Left ventricle myocardium superior (tissue), 1 donor: ENCODE measurements around the gene KRTAP21-3. TPM values are rescaled to one million over a fixed set of nuclear protein-coding genes. Genes with fewer than 3 reads are reported as not detected.
"Not testable (repeated sequence)": the region's sequence is repeated elsewhere in the genome, so short reads cannot be mapped to it uniquely, and the experiment has no call there.

Source experiments
- ATAC-seq: fragments of 200-7000 bp; cut with Tn5 transposase; one replicate; pipeline ENCODE4 v1.9.1; 2020; ENCODE audit warnings: mild to moderate bottlenecking, moderate library complexity
- DNase-seq: peaks from one replicate; pipeline ENCODE4 v3.0.0-alpha.2; 2020
- intact Hi-C: fragments of 100-400 bp; cut with micrococcal nuclease; formaldehyde crosslinking; loops from one replicate; pipeline ENCODE4 v1.11.0; 2022
- long read RNA-seq: library from polyadenylated mRNA; unstranded; transcript quantifications from one replicate; pipeline ENCODE4 v2.0.0, GENCODE V29; 2021
- total RNA-seq: library from RNA; stranded (reverse); fragmentation: NEBNext Ultra II Directional; extraction: Animal tissue kit (Norgen Biotek cat#: 25700); gene quantifications from one replicate; pipeline ENCODE4 v1.2.1, GENCODE V29; 2021
- donor health status: DM: no; HTN: yes; CAD: no; lungs with severe emphysema.

KRTAP21-3 gene
- not detected for total RNA-seq
- long read RNA-seq, result 0 reads

- DNase-seq (no peak), ATAC-seq (no peak)
- intact Hi-C loops, result no loop called here
These were observed at the start of gene KRTAP21-3 for GRCh38 chr21:30718239-30718909. Gene KRTAP21-3 (minus strand): TSS chr21:30718777. CDS start chr21:30718759, 18 bp downstream.

GRCh38 chr21:30760776-30761175 lies 42.2 kb upstream of the KRTAP21-3 start:
- intact Hi-C loops, result no loop called here

DNA sequence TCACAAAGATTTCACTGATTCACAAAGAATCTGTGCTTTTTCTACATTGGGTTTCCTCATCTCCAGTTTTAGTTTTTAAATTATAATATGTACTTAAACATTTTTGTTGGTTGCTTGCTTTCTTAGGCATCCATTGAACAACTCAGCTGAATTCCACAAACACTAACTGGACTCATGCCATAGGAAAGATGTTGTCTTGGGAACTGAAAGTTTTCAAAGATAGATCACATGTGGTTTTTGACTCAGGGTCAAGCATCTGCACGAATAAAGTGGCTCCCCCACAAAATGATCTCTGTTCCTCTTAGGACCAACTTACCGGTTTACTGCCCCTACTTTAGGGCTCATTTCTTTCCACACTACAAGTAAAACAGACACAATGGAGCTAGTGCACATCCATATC lies 39.7 kb upstream of the KRTAP21-3 start:
- DNase-seq (no peak), ATAC-seq (no peak)
- intact Hi-C loops, result no loop called here

More at GRCh38 chr21:30760776-30761175, 42.2 kb upstream of the KRTAP21-3 start:
- ATAC-seq (no peak), DNase-seq (no peak)

DNA sequence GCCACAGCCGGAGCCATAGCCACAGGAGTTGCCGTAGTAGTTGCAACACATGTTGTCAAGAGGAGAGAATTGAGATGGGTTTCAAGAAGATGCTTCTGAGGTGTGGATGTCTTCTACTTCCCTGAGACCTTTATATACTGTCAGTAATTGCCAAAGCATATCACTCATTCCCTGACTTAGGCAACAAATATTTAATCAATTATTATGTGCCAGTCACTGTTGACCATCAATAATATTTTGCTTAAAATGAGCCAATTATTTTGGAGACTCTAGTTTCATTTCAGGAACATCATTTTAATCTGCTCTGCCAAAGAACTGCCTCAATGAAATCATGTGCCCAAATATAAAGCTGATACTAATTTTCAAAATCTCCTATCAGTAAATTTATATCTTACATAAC lies 36.8 kb upstream of the KRTAP21-3 start, which contains the start of gene KRTAP21-1:
KRTAP21-1 (minus strand) TSS at position 101 of the 400 bp plus-strand sequence; CDS start at position 51, 50 bp downstream.
- intact Hi-C loops, DNase-seq, ATAC-seq: not testable (repeated sequence)

GRCh38 chr21:30747159-30747558 lies 28.6 kb upstream of the KRTAP21-3 start, which contains the start of gene KRTAP21-2:
Gene KRTAP21-2 (minus strand): TSS chr21:30747259. CDS start chr21:30747202, 57 bp downstream.
- intact Hi-C loops, result no loop called here
- DNase-seq, result no peak
- no peak for ATAC-seq

DNA sequence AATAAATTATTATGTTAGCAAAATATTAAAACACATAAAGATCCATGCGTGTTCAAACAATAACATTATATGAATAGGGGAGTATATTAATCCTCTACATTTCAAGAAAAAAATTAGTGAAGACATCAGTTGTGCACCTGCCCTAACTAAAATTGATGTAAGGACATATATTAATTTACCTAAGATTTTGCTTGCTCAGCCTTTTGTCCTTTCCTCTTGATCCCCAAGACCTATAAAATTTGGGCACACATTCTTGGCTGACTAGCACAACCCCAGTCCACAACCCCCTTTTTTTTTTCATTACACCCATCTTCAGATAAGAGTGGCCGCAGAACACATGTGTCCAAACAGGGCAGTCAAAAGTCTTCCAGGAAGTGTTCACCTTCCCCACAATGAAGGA lies 21.9 kb upstream of the KRTAP21-3 start:
- DNase-seq (no peak), ATAC-seq (no peak)
- intact Hi-C loops, result no loop called here

- intact Hi-C loops, result loop anchor here (2.0 kb wide), 1 partner anchor 288 kb away; no protein-coding TSS in a partner anchor
- DNase-seq (no peak), ATAC-seq (no peak)
These were observed 14.4 kb upstream of the KRTAP21-3 start for GRCh38 chr21:30733026-30733425.

DNA sequence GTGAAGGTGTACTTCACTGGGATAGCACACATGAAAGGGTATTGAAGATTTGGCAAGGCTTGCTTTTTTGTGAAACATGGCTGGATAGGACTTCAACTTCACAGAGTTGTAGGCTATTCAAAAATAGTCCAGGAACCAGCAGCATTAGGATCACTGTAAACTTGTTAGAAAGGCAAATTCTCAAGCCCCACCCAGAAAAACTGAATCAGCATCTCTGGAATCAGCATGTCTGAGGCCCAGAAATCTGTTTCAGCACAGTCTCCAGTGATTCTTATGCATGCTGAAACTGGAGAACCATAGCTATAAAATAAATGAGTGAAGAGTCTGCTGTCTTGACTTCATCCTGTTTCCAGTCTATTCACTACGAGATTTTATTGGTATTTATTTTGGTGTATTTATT lies 8.1 kb upstream of the KRTAP21-3 start:
- no peak for ATAC-seq
- DNase-seq, result no peak
- intact Hi-C loops, result no loop called here

DNA sequence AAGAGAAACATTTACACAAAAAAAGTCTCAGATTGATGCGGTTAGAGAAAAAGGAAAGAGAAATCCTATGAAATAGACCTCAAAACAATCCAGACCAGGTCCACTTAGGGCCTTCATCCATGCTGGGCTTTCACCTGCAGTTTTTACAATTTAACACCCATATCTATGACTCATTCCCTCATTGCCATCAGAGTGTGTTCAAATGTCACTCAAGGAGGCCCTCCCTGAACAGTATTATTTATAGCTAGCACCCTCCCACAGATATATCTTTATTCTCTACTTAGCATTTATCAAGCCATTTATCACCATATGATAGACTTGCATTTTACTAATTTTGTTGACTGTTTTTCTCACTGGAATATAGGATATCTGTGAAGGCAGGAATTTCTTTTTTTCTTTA lies 824 bp upstream of the KRTAP21-3 start:
- intact Hi-C loops, result no loop called here

DNA sequence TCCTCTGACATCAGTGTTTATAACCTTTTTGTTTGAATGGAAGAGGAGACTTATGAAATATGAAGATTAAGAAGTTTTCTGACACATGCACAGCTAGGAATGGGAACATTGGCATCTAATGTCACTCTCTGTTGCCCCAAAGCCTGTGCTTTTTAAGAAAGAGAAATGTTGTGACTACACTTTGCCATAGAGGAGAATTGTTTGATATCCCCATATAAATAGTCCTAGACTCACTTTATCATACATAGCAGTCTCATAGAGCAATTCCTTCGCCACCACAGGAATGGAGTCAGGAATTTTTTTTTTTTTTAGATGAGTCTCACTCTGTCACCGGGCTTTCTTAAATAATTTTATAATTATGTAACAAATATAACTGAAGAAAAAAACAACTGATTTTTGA lies 1.5 kb downstream of the KRTAP21-3 start:
- ATAC-seq, result no peak
- no peak for DNase-seq
- intact Hi-C loops, result no loop called here

More for the DNA sequence above, 824 bp upstream of the KRTAP21-3 start:
- ATAC-seq (peak; percentile 48), DNase-seq (no peak)

DNA sequence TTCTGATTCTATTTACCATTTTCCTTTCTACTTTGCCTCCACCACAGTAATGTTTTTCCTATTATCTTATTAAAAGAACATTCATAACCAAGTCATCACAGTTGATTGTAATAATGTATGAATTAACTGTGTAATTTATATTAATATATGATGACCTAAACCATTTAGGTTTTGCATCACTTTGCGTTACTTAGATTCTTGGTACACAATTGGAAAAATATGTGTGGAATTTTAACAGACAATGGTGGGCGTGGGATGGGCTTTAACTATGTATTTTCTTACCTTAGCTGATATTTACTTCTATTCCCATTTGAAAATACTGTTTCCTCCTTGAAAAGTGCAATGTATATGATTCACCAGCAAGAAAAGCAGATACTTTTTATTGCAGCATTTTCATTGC lies 3.6 kb downstream of the KRTAP21-3 start:
- DNase-seq, result no peak
- intact Hi-C loops, result no loop called here
- ATAC-seq, result no peak

DNA sequence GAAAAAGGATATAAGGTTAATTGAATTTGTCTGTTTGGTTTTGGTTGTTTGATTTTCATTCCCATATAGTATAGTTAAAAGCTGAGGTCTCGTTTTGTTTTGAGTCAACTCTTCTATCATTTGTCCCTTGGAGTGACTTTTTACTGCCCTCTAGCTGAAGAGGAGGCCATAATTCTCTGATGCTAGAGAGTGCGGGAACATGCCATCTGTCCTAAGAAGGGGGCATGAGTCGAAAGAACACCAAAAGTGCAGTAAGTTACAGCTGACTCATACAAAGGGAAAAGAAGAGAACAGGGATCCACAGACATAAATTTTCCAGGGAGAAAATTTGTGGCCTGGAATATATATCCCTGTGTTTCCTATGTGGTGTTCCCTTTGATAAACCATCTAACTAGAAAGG lies 4.1 kb downstream of the KRTAP21-3 start:
- ATAC-seq (no peak), DNase-seq (no peak)
- intact Hi-C loops, result no loop called here

GRCh38 chr21:30713766-30714165 lies 4.8 kb downstream of the KRTAP21-3 start:
- ATAC-seq (no peak), DNase-seq (no peak)
- intact Hi-C loops, result no loop called here

DNA sequence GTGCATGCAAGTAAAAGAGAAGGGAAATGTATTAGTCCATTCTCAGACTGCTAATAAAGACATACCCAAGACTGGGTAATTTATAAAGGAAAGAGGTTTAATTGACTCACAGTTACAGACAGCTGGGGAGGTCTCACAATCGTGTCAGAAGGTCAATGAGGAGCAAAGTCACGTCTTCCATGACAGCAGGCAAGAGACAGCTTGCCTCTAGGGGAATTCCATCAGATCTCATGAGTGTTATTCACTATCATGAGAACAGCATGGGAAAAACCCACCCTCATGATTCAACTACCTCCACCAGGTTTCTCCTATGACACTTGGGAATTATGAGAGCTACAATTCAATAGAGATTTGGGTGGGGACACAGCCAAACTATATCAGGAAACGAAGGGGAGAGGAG lies 8.1 kb downstream of the KRTAP21-3 start:
- intact Hi-C loops, result no loop called here
- DNase-seq (no peak), ATAC-seq (no peak)

GRCh38 chr21:30707409-30707808 lies 11.2 kb downstream of the KRTAP21-3 start:
- no peak for DNase-seq
- ATAC-seq, result no peak
- intact Hi-C loops, result no loop called here

DNA sequence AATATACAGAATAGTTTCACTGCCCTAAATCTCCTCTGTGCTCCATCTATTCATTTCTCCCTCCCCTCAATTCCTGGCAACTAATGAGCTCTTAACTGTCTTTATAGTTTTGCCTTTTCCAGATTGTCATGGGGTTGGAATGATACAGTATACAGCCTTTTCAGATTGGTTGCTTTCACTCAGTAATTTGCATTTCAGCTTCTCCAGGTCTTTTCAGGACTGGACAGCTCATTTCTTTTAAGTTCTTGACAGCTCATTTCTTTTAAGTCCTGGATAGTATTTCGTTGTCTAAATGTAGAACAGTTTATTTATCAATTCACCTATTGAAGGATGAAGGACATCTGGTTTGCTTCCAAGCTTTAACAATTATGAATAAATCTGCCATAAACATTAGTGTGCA lies 22.6 kb downstream of the KRTAP21-3 start:
- DNase-seq (no peak), ATAC-seq (no peak)
- intact Hi-C loops, result no loop called here

GRCh38 chr21:30689822-30690221 lies 28.8 kb downstream of the KRTAP21-3 start:
- intact Hi-C loops, result no loop called here
- DNase-seq (no peak), ATAC-seq (no peak)

DNA sequence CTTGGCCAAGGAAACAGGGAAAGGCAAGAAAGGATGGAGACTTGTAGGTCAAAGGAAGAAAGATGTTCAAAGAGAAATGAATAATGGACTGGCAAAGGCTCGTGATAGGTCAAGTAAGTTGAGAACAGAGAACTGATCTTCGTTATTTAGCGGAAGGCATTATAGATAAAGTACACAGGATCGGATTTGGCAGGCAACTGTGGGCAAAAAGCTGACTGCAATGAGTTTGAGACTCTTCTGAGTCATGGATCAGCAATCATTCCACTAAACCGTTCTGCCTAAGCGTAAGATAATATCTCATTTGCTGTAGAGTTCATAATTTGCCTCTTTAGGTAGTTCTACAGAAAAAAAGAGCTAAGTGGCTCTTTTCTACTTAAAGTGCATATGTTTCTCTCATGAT lies 34.1 kb downstream of the KRTAP21-3 start:
- intact Hi-C loops, result no loop called here
- DNase-seq, result no peak
- no peak for ATAC-seq

DNA sequence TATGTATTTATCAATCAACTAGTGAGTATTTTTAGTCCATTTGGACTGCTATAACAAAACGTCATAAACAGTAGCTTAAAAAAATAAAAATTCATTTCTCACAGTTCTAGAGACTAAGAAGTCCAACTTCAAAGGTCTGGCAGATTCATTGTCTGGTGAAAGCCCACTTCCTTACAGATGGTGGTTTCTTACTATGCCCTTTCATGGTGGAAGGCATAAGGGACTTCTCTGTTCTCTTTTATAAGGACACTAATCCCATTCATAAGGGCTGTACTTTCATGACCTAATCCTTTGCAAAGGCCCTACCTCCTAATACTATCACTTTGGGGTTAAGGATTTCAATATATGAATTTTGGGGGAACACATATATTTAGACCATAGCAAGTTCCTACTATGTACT lies 38.0 kb downstream of the KRTAP21-3 start:
- no peak for DNase-seq
- intact Hi-C loops, result no loop called here

GRCh38 chr21:30676737-30677136 lies 41.8 kb downstream of the KRTAP21-3 start:
- intact Hi-C loops, result no loop called here
- DNase-seq (no peak), ATAC-seq (no peak)

More for the DNA sequence above, 38.0 kb downstream of the KRTAP21-3 start:
- no peak for ATAC-seq

DNA sequence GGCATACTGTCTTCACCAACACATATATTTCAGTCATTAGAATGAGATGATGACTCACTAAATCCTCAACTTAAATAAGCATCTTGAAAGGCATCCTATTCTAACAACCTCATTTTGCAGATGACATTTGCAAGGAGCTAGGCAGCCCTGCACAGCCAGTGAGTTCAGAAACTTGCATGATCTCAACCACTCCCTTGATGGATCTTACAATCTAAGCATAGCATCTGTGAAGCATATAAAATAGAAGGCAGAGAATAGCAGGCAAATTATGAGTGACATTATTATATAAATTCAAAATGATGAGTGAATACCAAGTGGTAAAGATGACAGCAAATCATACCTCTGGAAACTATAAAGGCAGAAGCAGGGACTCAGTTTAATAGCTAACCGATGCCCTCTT lies 44.3 kb downstream of the KRTAP21-3 start:
- DNase-seq (no peak), ATAC-seq (no peak)
- intact Hi-C loops, result no loop called here
